Gastrocnemius medialis (tissue), 4 donors: Measurements from ENCODE around the gene PTP4A1.

Experiments
- CTCF ChIP-seq, 5 experiments: fragments of 450-650 bp in 3 of 5; fragments of 200-600 bp in 2 of 5; sonication (generic) in 2 of 5; IDR thresholded peaks in 4 of 5; conservative IDR thresholded peaks in 1 of 5; 1 replicate in 4 of 5; 2 replicates in 1 of 5; pipeline ENCODE4 v1.5.1; 2016 to 2019; ENCODE audit warnings: antibody characterized with exemption in 5 of 5, mild to moderate bottlenecking in 3 of 5, moderate library complexity in 3 of 5
- POLR2A ChIP-seq, 2 donors: fragments of 450-650 bp; IDR thresholded peaks; one replicate each; pipeline ENCODE4 v1.6.1; 2017; ENCODE audit warnings: antibody characterized with exemption in 2 of 2, mild to moderate bottlenecking in 2 of 2, moderate library complexity in 2 of 2

- TF ChIP-seq CTCF (IDR thresholded peaks at IDR 0.05 in 4 of 5, conservative IDR thresholded peaks at IDR 0.05 in 1 of 5) = no peak
- TF ChIP-seq POLR2A (IDR thresholded peaks at IDR 0.05) = no peak
These were observed 18.4 kb upstream of the PTP4A1 start for GRCh38 chr6:63553900-63554299.
